SKM-1 treated with dmso at 0.1 percent for 144 hours (cell line): ENCODE data around the gene STRIP2.
A peak's percentile ranks its signal among the peaks of the same experiment; 100 is the strongest.
"Not testable (repeated sequence)": the region's sequence is repeated elsewhere in the genome, so short reads cannot be mapped to it uniquely, and the experiment has no call there.

ENCODE experiments used
- DNase-seq: peaks from one replicate; lab custom pipeline; 2025; ENCODE audit not compliant: unreplicated experiment; lab: John Stamatoyannopoulos, UW

Gene STRIP2, protein sequence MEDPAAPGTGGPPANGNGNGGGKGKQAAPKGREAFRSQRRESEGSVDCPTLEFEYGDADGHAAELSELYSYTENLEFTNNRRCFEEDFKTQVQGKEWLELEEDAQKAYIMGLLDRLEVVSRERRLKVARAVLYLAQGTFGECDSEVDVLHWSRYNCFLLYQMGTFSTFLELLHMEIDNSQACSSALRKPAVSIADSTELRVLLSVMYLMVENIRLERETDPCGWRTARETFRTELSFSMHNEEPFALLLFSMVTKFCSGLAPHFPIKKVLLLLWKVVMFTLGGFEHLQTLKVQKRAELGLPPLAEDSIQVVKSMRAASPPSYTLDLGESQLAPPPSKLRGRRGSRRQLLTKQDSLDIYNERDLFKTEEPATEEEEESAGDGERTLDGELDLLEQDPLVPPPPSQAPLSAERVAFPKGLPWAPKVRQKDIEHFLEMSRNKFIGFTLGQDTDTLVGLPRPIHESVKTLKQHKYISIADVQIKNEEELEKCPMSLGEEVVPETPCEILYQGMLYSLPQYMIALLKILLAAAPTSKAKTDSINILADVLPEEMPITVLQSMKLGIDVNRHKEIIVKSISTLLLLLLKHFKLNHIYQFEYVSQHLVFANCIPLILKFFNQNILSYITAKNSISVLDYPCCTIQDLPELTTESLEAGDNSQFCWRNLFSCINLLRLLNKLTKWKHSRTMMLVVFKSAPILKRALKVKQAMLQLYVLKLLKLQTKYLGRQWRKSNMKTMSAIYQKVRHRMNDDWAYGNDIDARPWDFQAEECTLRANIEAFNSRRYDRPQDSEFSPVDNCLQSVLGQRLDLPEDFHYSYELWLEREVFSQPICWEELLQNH

DNA sequence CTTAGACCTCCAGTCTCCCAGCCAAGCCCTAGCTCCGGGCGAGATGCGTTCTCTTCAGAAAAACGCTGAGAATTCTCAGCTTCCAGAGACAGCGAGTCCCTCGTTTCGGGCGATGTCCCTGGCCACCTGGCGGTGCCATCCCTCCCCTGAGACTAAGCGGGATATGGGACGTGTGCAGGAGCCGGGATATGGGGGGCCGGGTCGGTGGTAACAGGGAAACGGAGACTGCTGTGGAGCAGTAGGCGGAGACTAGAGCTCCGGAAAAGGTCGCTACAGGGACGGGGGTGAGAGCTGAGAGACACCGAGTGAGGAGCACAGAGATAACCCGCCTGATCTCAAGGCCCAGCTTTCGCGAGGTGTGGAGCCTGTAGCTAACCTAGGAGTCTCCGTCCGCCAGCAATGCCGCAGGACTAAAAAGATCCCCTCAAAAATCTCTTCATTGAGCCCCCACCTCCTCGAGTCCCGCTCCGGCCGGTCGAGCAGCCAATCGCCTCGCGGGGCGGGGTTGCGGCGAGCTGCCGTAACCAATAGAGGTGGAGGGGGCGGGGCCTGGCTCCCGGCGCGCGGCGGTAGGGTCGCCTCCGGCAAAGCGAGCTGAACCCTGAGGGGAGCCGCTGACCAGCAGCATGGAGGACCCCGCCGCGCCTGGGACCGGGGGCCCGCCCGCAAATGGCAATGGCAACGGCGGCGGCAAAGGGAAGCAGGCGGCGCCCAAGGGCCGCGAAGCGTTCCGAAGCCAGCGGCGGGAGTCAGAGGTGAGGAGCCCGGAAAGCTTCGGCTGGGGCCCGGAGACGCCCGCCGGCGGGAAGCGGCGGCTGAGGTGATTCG, at the start of gene STRIP2:
STRIP2 (plus strand) TSS at position 586 of the 828 bp plus-strand sequence; CDS start at position 627, 41 bp downstream.
- peak; percentile 78 for DNase-seq

DNA sequence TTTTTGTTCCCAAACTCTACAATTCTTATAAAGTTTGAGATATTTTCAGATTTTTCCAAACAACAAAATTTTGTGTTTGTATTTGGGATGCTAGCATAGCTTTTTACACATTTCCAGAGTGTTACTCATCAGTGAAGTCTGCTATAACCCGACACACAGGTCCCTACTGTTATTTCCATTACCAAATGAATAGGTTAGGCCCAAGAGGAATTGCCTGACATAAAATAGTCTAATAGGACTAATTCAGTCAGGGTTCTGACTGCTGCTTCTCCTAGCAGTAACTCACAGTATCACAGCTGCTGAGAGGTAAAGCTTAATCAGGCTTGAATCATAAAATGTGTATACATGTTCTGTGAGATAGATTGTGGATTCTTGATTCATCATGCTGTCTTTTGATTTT, 49.1 kb upstream of the STRIP2 start:
- DNase-seq, result no peak

DNA sequence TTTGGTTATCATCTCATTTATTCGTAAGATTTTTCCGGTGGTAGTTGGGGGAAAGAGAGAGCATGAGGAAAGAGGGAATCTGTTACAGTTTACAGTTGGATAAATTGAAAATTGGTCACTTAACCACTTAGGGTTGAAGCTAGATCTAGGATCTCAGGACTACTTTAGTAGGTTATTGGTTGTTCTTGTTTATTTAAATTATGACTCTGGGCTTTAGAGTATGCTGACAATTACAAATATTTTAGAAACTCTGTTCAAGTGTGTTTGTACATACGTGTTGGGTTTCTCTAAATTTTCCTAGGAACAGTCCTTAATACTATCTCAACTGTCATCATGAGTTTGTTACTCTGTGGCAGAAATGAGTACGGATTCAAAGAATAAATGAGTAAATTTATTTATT, 48.6 kb upstream of the STRIP2 start:
- no peak for DNase-seq

DNA sequence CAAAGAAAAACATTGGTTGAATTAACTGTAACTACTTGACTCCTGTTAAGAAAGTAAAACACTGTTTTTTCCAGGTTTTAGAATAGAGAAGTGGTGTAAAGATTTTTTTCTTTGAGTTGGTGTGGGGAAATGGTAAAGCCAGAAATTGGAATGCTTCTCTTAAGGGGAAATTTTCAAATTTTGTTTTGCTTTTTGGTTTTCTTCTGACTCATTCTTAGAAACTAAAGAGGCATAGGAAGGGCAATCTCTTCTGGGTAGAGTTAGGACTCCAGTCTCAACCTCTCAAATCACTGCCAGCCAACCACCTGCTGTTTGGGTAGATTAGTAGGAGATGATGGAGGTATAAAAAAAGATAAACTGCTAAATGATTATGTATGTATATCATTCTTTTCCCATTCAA, 47.7 kb upstream of the STRIP2 start:
- no peak for DNase-seq

DNA sequence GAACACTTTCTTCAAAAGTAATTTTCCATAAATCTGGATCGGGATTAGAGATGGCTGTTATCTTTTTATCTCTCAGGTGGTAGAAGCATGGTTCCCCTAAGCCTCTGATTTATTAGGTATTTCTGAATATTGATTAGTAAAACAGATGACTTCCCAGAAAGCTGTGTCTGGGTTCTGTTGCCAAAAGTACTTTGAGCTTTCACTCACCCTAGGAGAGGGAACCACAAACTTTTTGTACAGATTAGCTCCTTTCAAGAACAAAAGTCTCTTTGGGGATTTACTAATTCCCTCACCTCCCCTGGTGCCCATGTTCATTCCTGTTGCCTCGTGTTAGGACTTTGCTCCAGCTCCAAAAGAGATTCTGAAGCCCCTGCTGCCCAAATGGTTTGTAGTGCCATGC, 46.7 kb upstream of the STRIP2 start:
- no peak for DNase-seq

DNA sequence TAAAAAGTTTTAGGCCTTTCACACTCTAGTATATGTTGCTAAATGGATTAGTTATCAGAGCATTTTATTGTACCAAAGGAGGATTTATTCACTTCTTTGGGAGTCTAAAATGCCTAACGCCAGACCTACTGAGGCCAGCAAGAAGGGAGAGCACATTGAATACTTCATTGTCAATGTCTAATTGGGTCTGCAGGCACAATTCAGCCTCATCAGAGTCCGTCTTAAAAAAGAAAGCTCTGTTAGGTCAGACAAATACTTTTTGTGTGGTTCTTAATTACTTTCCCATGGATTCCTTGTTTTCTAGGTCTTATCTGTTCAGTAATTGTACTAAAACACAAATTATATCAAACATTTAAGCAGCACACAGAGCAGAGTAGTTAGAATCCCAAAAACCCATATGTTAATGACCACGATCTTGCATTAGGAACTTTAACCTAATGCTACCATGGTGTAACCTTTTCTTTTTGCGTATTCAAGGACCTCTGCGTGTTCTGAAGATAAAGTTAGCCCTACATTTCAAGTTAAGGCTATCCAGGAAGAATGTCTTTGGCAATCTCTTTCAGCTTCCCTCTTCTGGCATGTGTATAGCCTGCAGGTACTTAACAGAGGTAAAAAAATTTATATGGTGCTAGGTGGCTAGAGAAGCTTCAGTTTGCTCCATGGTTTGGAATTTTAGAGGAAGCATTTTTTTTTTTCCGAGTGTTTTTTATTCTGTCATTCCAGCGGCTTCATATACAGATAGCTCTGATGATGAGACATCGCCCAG, 45.7 kb upstream of the STRIP2 start:
- DNase-seq, result peak; percentile 12

DNA sequence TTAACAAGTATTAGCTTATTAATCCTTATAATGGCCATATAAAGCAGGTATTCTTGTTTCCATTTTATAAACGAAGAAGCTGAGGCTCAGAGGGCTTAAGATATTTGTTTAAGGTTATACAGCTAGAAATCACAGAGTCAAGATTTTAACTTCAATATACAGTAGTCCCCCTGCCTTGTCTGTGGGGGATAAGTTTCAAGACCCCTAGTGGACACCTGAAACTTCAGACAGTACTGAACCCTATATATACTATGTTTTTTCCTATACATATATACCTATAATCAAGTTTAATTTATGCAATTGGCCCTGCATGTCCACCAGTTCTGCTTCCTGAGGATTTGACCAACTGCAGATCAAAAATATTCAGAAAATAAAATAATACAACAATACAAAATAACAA, 44.4 kb upstream of the STRIP2 start:
- no peak for DNase-seq

DNA sequence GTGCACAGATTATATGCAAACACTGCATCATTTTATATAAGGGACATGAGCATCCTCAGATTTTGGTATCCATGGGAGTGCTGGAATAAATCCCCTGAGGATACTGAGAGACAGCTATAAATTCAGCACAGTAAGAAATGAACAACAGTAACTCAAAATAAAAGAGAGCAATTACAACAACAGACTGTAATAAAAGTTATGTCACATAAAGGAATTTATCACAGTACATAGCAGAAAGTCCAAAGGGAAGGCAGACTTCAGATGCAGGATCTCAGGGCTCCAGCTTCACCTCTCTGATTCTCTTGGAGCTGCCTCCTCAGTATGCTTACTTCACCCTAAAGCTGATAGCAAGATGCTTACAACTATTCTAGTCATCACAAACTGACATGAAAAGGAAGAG, 43.9 kb upstream of the STRIP2 start:
- no peak for DNase-seq

DNA sequence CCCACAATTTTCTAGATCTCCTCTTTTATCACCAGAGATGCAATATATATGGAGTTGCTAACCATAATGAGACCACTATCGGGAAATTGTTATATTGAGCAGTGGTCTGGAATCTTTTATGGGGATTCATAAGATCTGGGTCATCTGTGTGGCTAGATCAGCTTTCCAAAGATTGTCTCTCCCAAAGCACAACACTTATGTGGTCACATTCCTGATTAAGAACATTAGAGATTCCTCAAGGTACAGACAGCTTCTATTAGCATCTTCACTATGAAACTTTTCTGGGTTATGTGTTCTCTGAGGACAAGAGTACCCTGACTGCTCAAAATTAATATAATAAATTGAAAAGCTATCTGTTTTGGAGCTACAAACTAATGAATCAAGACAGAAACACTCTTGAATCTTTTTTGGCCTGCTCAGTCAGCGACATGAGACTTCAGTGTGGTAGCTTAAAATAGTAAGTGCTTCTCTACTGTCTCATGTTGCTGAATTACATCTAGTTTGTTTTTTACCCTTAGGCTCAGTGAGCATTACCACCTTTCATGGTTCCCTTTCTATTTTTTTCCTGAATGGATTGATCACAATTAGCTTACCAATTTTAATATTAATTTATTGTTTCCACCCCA, 42.6 kb upstream of the STRIP2 start:
- DNase-seq, result no peak

DNA sequence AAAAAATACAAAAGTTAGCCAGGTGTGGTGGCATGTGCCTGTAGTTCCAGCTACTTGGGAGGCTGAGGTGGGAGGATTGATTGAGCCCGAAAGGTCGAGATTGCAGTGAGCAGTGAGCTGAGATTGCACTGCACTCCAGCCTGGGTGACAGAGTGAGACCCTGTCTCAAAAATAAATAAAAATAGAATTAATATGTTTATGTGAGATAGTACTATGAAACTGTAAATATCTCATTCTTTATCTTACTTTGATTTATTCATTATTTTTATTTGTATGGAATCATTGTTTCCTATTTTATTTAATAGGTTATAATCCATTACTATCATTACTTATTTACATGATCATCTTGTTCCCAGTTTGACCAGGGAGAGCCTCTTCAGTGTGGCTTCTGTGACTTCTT, 41.0 kb upstream of the STRIP2 start:
- no peak for DNase-seq

DNA sequence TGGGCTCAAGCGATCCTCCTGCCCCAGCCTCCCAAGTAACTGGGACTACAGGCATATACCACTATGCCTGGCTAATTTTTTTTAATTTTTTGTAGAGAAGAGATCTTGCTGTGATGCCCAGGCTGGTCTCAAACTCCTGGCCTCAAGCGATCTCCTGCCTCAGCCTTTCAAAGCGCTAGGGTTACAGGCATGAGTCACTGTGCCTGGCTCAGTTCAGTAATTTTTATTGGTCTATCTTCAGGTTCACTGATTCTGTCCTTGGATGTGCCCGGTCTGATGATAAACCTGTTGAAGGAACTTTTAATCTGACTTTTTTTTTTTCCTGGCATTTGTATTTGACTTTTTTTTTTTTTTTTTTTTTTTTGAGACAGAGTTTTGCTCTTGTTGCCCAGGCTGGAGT, 40.1 kb upstream of the STRIP2 start:
- no peak for DNase-seq

DNA sequence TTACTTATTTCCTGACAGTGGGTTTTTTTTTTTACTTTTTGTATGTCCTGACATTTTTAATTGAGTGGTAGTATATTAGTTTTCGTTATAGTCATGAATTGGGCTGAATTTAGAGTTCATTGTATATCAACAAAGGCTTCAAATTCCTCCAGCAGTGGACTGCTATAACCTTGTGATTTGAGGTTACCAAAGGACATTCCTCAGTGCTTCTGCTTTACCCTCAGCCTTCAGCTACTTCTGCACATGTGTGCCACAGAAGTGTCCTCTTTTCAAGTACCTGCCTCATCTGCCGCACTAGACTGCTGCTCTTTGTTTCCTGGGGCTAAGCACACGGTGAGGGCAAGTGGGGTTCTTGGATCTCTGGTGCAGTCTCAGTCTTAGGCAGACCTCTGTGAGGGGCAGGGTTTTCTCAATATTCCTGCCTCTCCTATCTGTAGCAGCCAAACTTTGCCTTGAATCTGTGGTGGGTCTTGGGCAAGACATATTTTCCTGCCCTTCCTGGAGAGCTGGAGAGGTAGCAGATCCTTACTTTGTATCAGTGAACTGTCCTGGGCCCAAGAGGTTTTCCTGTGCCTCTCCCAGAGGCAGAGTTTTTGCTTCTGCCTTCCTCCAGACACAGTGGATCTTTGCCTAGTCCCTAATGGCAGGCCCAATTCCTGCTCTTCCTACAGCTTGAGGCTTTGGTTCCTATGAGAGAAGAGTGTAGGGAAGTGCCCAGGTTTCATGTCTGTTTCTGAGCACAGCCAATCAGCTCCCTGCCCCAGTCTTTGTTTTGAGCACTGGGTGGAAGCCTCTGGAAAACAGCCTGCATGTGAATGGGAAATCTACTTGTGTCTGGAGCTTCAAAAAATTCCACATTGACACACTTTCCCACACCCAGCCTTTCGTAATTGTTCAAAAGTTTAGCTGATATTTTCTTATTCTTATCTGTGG, 39.0 kb upstream of the STRIP2 start:
- no peak for DNase-seq

DNA sequence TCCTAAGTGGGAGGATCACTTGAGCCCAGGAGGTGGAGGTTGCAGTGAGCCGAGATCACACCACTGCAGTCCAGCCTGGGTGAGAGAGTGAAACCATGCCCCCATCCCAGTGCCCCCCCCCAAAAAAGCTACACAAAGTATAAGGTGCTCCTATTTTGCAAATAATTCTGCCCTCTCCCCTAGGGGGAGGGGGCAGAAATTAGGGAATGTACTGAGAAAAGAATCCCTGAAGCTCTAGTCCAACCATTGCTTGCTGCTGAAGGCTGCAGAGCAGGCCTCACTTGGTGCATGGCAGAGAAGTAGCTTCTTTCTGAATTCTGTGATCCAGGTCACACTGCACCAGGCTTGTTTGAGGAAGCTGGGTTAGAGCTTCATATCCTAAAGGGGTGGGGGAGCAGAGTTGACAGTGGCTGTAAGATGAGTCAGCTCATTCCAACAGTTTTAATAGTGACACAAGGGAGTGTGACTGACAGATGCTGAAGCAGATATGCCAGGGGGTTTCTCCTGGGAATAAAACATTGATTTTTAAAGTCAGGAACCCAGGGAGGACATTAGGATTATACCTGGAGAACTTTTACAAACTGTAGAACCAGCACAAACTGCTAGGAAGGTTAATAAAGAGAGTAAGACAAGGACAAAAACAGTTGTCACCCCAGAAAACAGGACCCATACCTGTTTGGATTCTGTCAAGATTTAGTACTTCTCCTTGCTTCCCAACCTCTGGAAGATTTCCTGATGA, 32.8 kb upstream of the STRIP2 start:
- peak; percentile 75 for DNase-seq

DNA sequence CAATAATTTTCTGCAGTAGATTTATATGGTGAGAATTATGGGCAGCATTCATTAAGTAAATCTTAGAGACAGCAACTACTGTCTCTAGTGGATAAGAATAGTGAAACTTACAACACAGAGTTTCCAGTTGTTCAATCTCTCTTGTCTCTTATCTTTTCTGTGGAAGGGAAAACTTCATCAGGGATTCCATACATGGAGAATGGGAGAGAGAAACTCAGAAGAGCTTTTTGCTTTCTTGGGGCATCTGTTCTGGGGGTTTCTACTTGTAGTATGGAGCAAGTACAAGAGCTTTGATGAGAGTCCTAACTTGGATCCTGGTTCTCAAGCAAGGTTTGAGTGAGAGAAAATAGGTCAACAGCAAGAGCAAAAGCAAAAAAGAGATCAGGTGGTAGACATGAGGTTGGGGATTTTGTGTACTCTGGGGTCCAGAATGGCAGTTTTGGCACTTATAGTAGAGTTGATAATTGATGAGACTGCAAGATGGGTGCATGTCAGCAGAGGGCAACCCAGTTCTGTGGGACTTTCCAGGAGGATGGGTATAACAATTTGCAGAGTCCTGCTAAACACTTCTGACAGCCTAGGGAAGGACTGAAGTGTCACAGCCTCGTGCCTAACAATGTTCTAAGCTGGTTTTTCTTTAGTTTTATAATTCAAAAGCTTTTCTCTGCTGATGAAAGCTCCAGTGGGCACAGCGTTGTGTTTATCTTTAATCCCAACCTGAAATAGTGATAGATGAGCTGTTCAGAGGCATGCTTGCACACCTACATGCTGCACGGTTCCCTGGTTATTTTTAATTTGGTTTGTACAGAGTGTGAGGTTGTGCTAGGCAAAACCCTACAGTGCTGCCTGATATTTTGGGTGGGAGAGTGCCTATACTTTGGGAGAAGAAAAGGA, 32.0 kb upstream of the STRIP2 start:
- DNase-seq, result no peak

DNA sequence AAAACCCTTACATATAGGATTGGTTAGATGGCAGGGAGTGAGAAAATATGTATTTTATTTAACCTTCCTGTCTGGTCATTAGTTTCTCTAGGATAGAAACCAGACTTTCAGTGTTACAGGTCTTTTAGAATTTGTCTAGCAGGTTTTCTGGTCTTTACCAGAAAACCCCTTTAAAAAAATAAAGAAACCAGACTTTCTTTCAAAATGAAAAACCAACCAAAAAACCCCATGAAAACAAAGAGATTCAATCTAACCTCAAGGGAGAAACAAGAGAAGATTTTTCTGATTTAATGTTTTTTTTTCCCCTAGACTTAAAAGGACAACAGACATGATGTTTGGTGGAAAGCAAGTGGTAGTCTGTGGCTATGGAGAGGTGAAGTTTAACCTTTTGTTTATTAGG, 28.7 kb upstream of the STRIP2 start:
- DNase-seq, result no peak

DNA sequence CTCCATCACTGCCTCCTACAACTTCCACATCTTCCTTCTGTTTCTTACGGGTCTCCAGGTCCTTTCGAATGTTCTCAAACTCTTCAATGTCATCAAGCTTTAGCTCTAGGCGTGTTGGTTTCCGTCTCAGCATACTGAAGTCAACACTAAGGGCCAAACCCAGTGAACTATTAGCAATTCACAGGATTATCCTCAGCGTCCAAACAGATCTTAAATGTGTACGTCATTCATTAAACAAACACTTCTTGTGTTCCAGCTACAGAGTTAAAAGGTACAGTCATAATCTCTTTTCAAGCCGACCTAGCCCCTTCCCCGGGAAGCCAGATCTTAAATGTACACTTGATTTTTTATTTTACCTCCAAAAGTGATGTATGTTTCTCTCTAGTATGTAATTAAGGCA, 24.0 kb upstream of the STRIP2 start:
- not testable (repeated sequence) for DNase-seq

DNA sequence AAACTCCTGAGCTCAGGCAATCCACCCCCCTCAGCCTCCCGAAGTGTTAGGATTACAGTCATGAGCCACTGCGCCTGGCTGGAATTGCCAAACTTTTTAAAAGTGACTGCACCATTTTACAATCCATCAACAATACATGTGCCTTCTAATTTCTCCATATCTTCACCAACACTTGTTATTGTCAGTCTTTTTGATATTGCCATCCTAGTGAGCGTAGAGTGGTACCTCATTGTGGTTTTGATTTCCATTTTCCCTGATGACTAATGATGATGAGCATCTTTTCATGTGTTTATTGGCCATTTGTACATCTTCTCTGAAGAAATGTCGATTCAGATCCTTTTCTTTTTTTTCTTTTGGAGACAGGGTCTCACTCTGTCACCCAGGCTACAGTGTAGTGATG, 21.7 kb upstream of the STRIP2 start:
- no peak for DNase-seq
